Fibroblast of skin of left biceps (primary cell): ENCODE measurements around the gene ROBO2.

Experiments
- DNase-seq, 2 experiments: peaks; one replicate each; pipeline ENCODE4 v3.0.0-alpha.2; 2013; ENCODE audit warnings: low read depth in 2 of 2

The ROBO2 gene

DNA sequence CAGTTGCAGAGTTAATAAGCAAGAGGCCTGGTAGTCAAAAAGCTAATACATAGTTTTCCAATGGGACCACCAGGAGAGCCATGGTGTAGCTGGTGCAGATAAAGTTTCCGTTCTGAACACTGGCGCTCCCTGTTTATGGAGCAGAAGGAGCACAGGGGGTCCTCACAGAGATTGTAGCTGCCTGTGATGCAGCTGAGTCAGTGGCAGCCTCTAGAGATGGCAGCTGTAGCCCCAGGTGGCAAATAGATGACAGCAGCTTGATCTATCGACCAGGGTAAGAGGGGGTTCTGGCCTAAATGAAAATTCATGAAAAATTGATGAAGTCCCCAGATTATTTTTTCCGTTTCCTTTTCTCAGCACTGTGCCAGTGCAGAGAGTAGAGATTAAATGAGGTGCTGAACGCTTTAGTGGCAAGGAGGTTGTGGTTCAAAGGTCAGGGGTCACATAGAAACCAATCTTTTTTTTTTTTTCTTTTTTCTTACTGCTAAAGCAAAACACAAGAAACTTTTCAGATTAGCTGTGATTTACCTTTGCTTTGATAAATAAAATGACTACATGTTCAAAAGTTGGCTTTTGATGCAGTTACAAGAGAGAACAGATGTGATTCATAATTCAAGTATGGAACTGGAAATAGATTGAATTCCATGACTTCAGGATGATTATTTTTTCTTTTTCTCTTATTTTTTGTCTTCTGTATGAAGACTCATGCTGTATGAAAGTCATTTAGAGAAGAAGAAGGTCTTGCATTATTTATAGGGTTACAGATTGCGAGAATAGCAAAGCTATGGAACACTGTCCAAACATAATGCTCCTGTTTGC lies 63.3 kb downstream of the ROBO2 start:
- peak; percentile 5 to 12 for DNase-seq

DNA sequence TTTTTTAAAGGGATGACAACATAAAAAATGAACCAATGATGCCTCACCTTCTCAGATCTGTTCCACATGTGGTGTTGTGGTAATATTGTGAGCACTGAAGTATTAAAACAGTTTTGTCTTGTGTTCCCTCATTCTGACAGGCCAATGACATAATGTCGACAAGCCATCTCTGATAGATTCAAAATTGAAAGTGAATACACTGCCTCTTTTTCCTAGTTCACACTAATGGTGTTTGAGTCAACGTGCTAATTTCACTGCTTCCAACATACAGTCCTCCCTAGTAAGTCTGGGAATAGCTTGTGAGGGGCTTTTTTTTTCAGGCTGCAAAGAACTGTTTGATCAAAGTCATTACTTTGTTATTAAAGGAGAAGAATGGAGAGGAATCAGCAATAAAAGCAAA lies 82.8 kb downstream of the ROBO2 start:
- DNase-seq: no peak

DNA sequence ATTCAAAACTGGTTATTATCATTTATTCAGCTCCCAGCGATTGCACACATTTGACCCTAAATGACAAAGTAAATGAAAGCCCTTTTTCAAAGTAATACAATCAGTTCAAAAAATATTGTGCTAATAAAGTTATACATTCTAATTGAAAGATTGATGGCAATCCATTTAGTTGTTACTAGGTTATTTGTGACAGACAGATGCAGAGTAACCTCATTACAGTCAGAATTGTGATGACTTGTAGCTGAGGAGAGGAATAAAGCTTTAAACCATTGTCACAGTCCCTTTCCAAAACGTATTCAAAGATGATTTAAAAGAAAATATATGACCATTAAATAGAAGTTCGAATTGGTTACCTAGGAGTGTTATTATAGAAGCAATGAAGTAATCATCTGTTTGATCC lies 86.1 kb downstream of the ROBO2 start:
- no peak for DNase-seq

DNA sequence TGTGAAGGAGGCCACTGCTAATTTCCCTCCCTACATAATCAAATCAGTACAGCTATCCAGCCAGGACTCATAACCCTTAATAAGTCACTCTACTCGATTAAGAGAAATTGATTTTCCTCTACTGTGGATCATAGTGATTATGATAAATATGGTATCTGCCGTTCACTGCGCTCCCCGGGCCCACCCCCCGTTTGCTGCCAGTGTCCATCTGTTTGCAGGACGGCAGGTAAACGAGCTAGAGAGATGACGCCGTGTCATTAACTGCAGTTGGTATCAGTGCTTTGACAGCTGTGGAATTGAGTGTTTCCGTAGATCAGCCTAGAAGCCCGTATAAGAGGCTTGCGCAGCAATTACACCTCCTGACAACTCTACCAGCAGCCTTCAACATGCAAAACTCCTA lies 94.9 kb downstream of the ROBO2 start:
- DNase-seq: no peak

DNA sequence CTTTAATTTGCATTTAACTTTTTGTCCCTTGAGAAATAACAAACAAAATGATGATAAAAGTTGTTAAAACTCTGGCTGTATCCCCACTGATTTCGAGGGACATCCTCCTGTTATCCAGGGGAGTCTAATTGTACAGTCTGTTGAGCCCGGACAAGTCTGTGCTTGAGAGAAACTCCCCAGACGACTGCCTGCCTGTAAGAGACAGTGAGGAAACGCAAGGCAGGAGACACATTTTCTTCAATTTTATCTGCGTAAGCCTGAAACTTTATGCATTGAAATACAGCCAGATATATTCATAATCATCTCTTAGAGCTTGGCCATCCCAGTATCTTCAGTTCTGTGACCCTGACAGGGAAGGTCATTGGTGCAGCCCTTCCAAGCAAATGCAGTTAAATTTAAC lies 97.7 kb downstream of the ROBO2 start:
- no peak for DNase-seq

DNA sequence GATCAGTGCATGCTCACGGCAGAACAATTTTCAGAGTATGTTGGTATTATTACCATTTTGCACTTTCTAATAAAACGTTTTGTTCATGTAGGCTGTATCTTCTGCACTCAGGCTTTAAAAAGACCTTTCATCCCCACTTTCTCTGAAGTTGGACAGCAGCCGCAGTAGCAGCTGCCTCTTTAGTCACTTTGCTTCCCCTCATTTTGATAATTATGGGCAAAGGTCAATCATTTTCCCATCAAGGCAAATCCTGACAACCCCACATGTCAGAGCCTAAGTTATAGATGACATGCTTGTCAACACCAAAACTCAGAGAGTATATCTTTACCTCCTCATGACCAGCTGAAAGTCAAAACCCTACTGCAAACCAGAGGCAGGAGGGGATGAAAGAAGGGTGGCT lies 99.7 kb downstream of the ROBO2 start:
- no peak for DNase-seq

DNA sequence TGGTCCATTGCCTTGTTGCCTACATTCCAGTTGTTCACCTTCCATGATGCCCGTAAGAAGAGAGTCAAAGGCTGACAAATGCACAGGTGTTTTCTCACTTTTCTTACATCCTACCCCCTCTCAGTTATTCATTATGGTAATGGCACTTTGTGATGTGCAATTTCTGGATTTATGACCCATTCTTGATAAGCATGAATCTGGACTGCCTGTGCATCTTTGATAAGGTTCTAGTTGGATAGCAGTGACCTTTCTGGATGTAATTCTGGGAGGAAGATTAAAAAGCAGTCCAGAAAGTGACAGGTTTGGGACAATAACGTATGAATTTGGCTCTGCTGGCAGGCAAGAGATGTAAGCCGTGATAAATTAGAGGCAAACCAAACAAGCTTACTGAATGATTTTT lies 101.5 kb downstream of the ROBO2 start:
- DNase-seq: no peak

DNA sequence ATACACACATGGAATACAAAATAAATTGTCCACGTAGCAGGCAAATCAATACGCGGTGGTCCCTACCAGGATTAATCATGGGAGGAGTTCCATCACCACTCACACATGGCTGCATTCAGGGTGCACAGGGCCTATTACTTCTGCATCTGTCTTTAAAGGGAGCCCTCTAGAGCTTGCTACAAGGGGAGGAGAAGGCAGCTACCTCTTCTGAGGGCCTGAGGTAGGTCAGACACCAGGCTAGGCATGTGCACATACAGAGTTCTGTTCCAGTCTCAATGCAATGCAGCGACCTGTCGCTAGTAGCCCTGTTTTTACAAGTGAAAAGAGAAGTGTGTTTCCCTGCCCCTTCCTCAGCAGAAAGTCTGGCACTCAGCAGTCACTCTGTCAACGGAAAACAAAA lies 102.7 kb downstream of the ROBO2 start:
- no peak for DNase-seq

DNA sequence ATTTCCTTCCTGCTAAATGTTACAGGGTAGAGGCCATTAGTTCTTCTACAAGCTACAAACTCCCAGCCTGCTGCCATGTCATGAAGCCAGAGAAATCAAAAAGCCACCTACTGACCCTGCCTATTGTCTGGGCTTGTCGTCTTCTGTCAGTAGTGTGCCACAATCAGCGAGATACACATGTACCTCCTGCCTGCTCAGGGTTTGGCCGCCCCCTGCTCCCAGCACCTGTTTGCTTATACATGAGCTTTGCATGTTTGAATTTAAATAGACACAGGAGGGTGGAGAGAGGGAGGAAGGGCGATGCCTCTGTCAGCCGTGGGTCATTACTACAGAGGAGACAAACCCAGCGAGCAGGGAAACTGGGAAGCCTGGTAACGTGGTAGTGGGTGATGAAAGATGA lies 106.1 kb downstream of the ROBO2 start:
- no peak for DNase-seq

DNA sequence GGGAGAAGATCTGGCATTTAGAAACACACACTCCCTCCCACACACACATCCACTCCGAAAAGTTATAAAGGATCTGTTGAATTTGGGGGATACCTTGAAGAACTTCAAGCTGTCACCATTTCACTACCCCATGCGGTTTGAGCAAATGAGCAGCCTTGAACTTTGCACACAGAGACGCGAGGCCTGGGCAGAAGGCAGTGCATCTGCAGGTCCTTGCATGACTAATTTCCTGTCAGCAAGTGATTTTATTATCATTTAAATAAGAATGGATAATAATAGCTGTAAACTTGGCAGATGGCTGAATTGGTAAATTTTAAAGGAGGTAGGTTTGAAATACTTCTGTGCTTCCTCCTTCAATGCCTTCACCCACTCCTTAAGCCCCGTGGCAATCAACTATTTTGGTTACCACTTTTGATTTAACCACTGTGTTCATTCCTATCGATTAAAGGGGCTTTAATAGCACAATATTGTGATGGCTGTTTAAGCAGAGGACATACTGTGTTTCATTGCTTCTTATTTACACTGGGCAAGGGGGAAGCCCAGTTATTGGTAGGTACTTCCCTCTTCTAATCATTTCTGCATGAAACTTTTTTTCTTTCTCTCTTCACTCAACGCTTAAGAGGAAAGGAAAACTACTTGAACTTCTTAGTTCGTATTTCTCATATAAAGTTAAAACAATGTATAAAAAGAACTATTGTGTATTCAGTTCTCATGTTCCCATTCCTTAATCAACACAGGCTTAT lies 108.1 kb downstream of the ROBO2 start:
- DNase-seq: no peak

DNA sequence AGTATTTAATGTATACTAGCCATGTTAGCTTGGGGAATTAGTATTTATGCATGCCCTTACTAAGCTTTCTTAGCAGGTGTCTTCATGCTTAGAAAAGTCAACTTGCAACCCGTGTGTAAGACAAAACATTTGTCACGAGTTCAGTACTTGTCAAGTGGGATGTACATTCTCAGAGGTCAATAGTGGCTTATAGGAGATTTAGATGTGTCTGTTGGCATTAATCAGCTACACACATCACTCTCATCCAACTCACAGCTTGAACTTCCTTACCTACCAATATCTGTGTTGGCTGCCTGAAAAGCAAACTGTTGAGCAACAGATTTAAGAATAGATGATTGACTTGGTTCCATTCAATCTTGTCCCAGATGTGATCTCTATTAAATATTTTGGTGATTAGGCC lies 109.5 kb downstream of the ROBO2 start:
- no peak for DNase-seq

DNA sequence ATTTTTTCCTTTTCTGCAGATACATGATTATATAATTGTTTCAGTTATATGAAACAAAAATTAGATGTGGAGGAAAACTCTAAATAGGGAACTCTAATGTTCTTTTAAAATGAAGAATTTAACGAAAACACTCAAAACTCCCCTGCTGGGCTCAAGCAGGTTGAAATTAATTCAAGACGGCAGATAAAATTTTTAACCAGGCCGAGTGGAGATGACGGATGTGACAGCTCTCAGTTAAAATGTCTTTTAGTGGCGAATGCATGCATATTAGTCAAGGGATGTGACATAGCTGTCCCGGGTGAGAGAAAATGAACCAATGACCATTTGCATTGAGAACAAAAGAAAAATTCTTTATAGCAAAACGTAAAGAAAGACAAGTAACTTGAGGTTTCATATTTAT lies 110.1 kb downstream of the ROBO2 start:
- no peak for DNase-seq

DNA sequence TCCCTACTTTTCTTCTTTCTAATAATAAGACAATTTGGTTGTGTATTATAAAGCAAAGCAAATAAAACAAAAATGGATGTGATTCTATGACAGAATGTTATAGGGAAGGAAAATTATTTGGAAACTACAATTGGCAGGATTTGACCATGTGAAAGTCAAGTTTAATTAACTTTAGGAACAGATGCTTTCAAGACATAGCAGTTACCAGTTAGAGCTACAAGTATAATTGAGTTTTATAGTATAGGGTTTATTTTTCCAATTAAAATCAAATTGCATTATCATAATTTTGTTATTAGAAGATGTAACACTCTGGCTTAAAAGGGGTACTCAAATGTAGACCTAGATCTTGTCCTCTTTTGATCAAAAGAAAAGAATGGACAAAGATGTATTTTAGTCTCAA lies 110.9 kb downstream of the ROBO2 start:
- no peak for DNase-seq

DNA sequence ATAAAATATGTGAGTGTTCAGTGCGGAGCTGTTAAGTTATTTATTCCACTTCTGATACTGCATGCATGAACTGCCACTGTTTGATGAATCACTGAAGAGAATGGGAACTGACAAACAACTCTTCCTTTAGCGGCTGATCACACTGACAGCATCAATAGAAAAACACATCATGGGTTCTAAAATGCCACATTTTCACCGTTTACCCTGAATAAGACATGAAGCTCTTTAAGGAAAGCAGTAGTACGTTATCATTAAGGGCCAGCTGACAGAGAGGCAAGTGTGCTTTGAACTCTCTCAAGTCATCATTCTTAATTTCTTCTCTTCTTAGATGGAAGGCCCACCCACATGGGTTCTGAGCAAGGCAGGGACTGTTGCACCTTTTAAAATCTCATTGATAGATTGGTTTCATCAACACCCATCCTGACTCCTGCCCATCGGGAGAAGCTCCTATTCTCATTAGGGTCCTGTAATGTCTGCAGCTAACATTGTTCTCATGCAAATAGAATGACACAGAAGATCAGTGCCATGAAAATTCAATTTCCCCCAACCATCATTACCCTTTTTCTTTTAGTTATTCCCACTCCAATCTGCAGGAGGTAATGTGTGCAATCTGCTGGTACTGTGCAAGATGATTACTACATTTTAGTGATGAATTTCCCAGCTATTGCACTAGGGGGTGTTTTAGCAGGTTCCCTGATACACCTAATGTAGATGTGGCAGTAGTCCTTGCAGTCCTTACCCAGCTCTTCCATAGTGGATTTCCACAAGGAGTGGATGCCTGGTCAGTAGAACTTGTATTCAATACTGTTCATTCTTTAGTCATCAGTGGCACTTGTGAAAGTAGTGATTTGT lies 119.1 kb downstream of the ROBO2 start:
- DNase-seq: no peak

DNA sequence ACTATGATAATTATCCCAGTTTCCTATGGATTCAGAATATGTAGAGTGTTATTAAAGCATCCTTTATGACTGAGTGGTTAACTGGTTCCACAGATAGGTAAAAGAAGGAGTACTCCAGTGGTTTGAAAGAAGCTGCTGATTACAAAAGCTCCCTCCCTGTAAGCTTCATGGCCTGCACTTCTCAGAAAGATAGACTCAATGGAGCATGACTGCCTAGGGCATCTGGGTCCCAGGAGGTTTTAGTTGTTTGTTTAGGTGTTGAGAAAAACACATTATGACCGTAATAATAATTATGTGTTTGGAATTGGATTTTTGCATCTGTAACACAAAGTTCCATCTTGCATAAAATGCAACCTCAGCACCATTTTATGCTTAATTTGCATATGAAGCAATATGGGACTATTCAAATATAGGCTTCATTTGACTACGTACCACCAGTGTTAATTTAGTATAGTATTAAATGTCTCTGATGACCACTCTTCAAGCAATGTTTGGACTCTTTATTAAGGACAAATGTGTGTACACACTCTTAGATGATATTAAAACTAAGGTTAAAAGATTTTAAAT lies 121.1 kb downstream of the ROBO2 start:
- no peak for DNase-seq

DNA sequence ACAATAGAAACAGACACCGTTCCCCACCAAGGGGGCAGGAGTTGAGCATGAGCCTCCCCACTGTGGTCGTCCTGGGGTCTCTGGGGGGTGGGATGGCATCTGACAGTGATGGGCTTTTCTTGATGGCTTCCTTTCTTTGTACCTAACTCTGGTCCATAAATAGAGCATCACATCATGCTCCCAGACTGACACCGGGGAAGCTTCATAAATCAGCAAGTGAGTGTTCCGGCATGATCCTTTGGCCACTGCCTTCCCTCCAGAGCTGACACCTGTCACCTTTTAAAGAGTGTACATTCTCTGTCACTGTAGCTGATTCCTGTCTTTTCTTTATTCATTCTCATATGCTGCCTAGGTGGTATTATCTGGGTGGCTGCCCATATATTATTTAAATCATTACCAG lies 129.9 kb downstream of the ROBO2 start:
- no peak for DNase-seq

DNA sequence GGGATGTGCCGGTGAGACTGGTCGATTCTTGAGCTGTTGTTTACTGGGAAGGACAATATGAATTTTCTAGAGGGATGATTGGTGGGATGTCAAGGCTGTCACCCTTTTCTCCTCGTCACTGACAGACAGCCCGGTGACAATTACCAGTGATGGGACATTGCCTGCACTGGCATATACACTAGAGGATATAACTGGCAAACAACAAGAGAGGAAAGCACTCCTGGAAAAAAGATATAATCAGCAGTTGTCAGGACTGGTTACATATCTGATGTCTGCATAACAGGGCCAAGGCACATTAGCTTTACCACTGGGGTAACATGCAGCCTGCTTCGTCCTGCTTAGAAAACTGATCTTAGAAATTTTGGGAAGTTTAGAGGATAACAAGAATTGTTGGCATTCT lies 131.1 kb downstream of the ROBO2 start:
- no peak for DNase-seq

DNA sequence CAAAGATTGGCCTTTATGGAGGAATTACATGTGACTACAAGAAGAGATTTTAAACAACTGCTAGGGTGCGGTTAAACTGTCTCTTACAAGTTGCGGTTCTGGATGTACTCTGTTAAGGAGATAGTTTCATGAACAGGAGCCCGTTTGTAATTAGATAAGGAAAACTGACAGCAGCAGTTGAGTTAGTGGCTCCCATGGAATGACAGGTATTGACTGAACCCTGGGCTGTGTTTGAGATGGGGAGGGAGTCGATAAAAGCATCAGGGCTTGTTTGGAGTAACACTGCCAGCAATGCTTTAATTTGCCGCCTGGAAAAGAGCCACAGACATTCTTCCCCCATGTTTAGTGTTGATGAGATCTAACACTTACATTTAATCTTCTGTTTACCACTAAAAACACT lies 139.9 kb downstream of the ROBO2 start:
- no peak for DNase-seq

DNA sequence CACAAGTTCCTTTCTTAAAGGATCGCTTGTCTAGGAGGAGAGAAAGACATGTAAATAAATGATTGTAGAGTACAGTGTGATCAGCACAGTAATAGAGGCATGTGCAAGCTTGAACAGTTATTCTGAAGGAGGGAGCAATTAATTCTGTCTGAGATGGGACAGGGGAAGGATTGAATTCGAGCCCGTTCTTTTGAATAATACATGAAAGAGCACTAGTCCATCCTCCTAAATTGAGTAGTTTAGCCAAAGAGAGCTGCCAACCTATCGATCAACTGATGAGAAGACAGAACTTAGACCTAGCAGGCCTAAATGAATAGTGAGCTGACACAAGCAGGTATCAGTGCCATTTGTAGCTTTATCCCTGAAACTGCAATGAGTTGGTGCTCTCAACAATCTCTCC lies 142.4 kb downstream of the ROBO2 start:
- DNase-seq: no peak

DNA sequence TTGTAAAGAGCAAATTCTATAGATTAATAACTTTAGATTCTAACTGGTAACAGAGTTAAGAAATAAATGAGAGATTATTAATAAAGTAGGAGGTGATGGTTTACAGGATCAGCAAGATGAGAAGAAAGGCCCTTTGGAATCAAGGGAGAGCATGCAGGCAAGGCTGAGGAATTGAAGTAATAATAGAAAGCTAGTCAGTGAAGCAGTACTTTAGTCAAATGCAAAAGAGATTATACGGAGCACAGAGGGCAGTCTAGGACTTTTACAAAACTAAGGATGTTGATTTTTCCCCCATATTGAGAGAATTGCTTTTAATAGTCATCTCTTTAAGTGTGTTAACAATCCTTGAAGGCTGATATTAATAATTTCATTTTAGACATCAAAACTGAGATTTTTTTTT lies 146.4 kb downstream of the ROBO2 start:
- DNase-seq: no peak

DNA sequence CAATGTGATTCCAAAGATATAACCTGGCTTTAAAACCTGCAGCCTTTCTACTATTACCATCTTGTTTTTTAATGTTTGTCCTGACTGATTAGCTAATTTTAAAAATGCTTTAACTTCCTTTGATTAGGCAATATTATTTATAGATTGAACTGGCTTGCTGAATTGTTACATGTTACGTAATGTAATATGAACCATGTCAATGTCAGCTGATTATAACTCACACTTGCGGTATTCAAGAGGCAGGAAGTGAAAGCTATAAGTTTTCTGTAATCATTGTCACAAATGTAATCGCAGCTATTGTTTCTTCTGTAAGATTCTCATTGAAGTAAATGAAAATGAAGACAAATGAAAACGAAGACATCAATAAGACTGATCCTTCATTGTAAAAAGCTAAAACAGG lies 146.8 kb downstream of the ROBO2 start:
- peak; percentile 13 for DNase-seq

DNA sequence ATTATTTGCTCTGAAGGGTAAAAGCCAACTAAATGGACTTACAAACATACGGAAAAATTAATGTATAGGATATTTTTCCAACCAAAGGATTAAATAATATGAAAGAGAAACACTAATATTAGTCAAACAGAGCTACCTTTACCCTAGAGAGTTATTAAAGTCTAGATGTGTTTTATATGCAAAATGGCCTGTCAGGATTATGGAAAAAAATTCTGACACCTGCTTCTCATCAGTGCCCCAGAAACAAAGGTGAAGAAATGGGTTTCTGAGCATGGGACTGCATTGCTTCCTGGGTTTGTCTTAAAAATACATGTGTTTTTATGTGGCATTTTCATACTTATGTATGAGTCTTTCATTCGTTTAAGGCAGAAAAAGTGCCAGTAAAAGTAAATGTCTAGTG lies 148.3 kb downstream of the ROBO2 start:
- DNase-seq: no peak
